Measurements from ENCODE around the gene YJU2.

Gene YJU2

DNA sequence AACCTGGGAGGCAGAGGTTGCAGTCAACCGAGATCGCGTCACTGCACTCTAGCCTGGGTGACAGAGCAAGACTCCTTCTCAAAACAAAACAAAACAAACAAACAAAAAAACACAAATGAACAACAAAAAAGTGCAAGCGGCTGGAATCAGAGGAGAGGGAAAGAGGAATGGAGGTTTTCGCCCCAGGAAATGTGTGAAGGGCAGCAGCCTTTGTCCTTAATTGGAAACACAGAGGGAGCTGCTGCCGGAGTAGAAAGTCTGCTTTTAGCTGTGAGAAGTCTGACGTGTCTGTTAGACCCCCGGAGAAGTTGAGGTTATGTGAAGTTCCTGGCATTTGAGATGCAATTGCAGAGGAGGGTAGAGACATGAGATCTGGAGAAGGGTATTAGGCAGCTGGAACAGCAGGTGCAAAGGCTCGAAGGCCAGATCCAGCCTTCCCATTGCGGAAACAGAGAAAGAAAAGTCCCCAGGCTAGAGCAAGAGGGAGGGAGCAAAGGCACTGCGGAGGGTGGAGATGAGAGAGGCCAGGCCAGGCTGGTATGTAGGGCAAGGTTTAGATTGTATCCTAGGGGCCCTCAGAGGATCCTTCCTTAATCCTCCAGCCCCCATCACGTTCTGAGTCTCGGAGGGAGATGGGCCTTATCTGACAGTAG is 54.8 kb downstream of the YJU2 start:
- no peak for ATAC-seq

DNA sequence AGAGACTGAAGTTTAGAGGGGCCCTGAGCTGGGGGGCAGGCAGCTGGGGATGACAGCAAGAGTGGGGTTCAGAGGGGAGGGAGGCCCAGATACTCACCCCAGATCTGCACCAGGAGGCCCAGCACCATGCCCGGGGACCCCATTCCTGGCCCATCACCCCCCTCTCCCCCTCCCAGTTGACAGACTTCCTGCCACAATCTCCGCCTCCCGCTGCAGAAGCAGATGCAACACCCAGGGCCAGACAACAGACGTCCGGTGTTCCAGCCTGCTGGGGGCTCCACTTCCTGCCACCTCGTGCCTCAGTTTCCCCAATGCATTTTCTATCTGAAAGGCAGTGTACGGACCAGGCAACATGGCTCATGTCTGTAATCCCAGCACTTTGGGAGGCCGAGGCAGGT is 55.4 kb downstream of the YJU2 start, which contains the start of gene TMIGD2:
TMIGD2 (minus strand) TSS at position 147 of the 398 bp plus-strand sequence; CDS start at position 143, 4 bp downstream.
- no peak for ATAC-seq

DNA sequence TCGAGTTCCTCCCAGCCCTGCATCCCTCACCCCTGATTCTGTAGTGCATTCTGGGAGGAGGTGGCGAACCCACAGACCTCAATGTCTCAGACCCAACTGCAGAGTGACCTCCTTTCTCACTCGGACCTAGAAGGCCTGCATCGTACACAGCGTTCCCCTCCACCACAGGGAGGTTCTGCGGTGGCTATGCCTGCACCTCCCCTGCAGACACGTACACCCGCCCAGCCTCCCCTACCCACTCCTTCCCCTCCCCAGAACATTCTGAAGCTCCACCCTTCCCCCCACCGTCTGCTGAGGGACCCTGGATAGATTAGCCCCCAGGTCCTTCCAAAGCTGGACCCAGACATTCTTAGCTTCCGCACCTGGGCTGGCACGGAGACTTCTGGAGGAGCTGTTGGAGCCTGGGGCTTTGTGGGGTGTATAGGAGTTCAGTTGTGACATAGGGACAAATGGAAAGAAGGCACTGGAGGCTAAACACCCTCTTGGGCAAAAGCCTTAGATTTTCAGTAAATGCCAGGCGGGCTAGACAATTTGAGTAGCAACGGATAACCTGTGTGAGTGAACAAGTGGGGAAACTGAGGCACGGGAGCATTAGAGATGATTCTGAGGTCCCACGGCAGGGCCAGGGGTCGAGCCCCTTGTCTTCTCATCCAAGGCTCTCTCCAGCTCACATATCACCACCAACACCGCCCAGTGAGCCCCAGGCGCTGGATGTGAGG is 57.1 kb downstream of the YJU2 start:
- ATAC-seq: no peak

DNA sequence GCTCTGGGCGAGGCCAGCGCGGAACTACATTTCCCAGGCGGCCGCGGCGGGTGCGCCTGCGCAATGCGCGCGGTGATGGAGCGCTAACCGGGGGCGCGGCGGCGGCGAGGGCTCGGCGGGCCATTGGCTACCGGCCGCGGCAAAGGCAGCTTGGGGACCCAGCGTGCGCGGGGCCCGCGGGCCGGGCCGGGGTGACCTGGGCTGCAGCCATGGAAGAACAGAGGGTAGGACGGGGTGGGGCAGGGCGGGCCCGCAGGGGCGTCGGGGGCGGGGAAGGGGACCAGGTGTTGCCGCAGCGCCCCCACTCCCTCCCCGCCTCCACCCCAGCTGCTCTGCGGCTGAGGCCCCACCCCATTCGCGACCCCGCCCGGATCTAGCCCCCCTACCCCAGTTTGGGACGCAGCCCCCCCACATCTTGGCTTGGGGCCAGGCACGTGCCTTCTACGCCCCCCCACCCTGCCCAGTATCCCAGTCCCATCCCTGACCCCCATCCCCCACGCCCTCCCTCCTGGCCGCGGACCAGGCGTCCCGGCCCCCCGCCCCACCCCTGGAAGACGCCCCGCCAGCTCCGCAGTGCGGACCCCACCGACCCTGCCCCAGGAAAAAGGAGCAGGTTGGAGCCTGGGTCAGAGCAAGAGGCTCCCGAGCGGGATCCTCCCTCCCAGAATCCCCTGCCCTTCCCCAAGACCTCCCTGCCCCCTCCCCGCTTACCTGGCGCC is 57.8 kb downstream of the YJU2 start, which contains the start of gene FSD1:
FSD1 (plus strand) TSS at position 61 of the 719 bp plus-strand sequence; CDS start at position 210, 149 bp downstream.
- peak; percentile 88 to 90 for ATAC-seq

DNA sequence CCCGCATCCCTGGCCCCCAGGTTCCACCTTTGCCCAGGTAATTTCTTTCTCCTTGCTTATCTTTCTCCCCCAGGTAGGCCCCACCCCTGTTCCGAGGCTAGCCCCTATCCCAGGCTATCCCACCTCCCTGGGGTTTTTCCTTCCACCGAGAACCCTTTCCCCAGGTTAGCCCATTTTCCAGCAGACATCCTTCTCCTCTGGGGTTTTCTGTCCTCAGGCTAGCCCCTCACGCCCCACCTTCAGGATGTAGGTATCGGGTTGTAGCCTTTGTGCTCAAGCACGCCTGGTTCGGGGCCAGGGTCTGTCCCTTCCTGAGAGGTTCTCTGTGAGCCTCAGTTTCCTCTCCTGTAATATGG is 58.4 kb downstream of the YJU2 start:
- ATAC-seq: no peak

DNA sequence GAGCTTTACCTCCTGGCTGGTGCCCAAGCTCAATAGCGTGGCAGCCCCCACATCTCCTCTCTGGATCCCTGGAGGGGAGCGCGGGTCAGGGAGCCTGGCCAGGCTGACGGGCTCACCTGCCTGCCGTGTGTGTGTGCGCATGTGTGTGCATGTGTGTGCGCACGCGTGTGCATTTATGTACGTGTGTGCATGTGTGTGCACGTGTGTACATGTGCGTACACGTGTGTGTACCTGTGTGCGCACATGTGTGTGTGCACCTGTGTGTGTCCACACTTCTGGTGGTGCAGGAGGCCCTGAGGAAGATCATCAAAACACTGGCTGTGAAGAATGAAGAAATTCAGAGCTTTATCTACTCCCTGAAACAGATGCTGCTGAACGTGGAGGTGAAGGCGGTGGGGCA is 58.8 kb downstream of the YJU2 start:
- no peak for ATAC-seq

DNA sequence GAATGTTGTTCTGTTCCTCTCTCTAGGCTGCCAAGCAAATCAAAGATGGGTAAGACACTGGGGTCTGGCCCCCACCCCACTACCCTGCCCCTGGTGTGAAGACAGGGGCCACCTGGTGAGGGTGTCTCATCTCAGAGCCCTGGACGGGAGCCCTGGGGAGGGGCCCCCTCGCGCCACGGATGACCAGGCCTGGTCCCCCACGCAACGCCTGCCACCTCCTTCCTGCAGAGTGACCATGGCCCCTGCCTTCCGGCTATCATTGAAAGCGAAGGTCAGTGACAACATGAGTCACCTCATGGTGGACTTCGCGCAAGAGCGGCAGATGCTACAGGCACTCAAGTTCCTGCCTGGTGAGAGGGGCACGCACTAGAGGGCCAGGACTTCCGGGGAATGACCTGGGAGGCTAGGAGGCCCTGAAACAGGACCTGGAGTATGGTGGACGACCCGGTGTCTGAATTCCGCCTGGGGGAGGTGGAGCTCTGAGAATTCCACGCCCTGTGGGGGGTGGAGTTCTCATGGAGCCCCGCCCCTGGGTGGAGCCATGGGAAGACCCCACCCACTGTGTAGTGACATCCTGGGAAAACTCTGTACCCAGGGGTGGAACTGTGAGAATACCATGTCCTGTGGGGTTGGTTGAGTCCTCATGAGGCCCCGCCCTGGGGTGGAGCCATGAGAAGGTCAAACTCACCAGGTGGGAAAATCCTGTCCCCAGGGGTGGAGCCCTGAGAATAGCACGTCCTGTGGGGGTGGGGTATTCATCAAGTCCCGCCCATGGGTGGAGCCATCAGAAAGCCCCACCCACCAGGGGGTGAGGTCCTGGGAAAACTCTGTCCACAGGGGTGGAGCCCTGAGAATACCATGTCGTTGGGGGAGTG is 63.6 kb downstream of the YJU2 start:
- ATAC-seq: no peak

DNA sequence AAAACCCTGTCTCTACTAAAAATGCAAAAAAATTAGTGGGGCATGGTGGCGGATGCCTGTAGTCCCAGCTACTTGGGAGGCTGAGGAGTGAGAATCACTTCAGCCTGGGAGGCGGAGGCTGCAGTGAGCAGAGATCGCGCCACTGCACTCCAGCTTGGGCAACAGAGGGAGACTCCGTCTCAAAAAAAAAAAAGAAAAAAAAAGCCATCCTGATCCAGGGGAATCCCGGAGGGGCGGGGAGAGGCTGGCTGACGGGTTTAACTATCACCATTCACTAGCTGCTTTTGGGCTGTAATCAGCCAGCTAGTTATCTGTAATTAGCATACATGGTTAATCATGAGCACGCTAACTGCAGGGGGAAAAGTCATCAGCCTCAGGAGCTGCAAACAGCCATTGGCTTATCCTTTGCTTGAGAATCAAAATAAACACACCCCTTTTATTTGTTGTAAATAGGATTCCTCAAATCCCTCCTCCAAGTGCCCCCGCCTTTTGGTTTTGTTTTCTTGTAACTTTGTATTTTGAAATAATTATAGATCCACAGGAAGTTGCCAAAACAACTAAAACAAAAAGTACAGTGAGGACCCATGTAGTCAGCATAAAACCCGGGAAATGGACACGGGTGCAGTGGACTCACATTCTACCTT is 67.1 kb downstream of the YJU2 start:
- no peak for ATAC-seq

DNA sequence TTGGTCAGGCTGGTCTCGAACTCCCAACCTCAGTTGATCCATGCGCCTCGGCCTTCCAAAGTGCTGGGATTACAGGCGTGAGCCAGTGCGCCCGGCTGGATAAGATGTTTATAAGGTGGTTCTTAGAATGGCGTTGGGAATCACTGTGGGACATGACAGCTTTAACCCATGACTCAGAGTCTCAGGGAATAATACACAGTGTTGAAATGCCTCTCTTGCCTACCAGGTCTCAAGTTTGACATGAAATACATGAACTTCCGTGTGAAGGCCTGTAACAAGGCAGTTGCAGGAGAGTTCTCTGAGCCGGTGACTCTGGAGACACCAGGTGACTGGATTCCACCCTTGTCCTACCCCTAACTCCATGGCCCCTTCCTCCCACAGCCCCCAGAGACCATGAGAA is 70.1 kb downstream of the YJU2 start:
- no peak for ATAC-seq

DNA sequence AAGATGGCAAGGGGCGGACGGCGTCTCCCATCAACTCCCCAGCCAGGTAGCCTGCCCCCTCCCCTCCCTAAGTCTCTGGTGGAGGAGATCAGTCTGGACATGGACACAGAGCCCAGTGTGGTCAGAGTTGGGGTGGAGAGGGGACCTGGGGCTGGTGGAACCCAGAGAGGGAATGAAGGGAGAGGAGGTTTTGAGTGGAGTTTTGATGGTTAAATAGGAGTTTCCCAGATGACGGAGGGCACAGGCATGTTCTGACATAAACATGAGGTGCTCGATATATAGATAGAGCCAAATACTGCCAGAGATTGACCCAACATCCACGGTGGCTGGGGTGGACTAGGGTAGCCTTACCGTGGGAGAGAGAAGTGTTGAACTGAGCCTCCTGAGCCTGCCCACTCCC is 71.6 kb downstream of the YJU2 start:
- no peak for ATAC-seq
